Measurements from ENCODE around the gene SOST. TPM values are rescaled to one million over a fixed set of nuclear protein-coding genes. Genes with fewer than 3 reads are reported as not detected.

The SOST gene
- total RNA-seq, 1 donor from 2014 or later, result not detected

GRCh38 chr17:43772877-43773648, 14.5 kb upstream of the SOST start:
- TF ChIP-seq, protein P1, sequence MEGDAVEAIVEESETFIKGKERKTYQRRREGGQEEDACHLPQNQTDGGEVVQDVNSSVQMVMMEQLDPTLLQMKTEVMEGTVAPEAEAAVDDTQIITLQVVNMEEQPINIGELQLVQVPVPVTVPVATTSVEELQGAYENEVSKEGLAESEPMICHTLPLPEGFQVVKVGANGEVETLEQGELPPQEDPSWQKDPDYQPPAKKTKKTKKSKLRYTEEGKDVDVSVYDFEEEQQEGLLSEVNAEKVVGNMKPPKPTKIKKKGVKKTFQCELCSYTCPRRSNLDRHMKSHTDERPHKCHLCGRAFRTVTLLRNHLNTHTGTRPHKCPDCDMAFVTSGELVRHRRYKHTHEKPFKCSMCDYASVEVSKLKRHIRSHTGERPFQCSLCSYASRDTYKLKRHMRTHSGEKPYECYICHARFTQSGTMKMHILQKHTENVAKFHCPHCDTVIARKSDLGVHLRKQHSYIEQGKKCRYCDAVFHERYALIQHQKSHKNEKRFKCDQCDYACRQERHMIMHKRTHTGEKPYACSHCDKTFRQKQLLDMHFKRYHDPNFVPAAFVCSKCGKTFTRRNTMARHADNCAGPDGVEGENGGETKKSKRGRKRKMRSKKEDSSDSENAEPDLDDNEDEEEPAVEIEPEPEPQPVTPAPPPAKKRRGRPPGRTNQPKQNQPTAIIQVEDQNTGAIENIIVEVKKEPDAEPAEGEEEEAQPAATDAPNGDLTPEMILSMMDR (IDR thresholded peaks at IDR 0.05), result no peak
- H3K9me3 ChIP-seq, result no peaks in the 10 kb centered on the region
- no peak overlapping the region for H3K27ac ChIP-seq
- DNase-seq, result no peak
- no peak overlapping the region for H3K4me3 ChIP-seq
- H3K27me3 ChIP-seq, result no peaks in the 10 kb centered on the region
- intact Hi-C loops (cut with DNase I), result no loop called here
- H3K36me3 ChIP-seq, result peaks cover 65% of the 10 kb centered on the region
- ATAC-seq, result peak; percentile 5
- H3K4me1 ChIP-seq, result peaks cover 35% of the 10 kb centered on the region

DNA sequence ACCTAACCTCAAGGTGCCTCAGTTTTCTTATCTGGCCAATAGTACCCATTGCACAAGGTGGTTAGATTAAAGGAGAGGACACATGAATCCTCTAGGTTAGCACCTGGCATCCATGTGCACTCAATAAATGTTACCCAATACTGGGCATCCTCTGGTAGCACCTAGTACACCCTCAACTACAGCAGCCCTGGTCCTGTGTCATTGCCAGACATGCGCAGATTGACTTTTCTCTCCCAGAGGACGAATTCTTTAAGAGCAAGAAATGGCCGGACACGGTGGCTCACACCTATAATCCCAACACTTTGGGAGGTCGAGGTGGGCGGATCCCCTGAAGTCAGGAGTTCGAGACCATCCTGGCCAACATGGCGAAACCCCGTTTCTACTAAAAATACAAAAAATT, 12.9 kb upstream of the SOST start:
- no peak overlapping the region for H3K27ac ChIP-seq
- TF ChIP-seq, protein P1 (IDR thresholded peaks at IDR 0.05), result no peak
- H3K27me3 ChIP-seq, result no peaks in the 10 kb centered on the region
- no peak for ATAC-seq
- no peak overlapping the region for H3K4me3 ChIP-seq
- no peak for DNase-seq
- no peaks in the 10 kb centered on the region for H3K9me3 ChIP-seq
- intact Hi-C loops (cut with DNase I), result no loop called here
- peaks cover 70% of the 10 kb centered on the region for H3K36me3 ChIP-seq
- H3K4me1 ChIP-seq, result peaks cover 21% of the 10 kb centered on the region

DNA sequence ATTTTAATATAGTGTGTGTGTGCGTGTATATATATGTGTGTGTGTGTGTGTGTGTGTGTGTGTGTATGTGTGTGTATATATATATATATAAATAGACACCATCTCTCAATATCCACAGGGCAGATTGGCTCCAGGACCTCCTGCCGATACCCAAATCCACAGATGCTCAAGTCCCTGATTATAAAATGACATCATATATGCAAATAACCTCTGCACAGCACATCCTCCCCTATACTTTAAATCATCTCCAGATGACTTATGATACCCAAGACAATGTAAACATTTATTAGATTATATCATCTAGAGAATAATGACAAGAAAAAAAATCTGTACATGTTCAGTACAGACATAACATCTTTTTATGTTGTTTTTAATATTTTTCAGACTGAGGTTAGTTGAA, 12.4 kb upstream of the SOST start:
- intact Hi-C loops (cut with DNase I), result no loop called here

GRCh38 chr17:43769859-43770258, 11.3 kb upstream of the SOST start:
- Histone ChIP-seq H3K9me3 (no peaks in the 10 kb centered on the region), H3K4me1 (peaks cover 7% of the 10 kb centered on the region), H3K27me3 (no peaks in the 10 kb centered on the region), H3K27ac (no peak overlapping the region), H3K4me3 (no peak overlapping the region), H3K36me3 (peaks cover 70% of the 10 kb centered on the region)
- TF ChIP-seq, protein P1 (IDR thresholded peaks at IDR 0.05), result no peak
- intact Hi-C loops (cut with DNase I), result loop anchor here (10.0 kb wide), 1 partner anchor 205 kb away; no protein-coding TSS in a partner anchor
- ATAC-seq, result no peak
- no peak for DNase-seq

More for the DNA sequence above, 12.4 kb upstream of the SOST start:
- Histone ChIP-seq H3K4me1 (peaks cover 16% of the 10 kb centered on the region), H3K27me3 (no peaks in the 10 kb centered on the region), H3K9me3 (no peaks in the 10 kb centered on the region), H3K4me3 (no peak overlapping the region), H3K36me3 (peaks cover 70% of the 10 kb centered on the region), H3K27ac (no peak overlapping the region)
- TF ChIP-seq, protein P1 (IDR thresholded peaks at IDR 0.05), result no peak
- DNase-seq (no peak), ATAC-seq (no peak)

DNA sequence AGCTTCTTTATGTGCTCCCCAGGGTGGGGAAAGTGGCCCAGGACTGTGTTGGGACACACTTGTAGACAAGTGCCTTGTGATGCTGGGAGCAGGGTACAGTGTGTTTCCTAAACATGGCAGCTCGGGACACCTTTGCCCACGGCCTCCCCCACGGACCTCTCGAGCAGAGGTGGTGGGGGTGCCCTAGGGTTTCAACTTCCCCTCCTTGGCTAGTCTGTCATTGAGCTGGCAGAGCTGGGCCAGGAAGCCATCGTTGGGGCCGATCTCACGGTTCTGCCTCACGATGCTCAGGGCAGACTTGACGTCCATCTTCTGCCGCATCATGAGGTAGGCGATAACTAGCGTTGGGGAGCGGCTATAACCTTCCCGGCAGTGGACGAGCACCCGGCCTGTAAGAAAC, 10.8 kb upstream of the SOST start:
- no peaks in the 10 kb centered on the region for H3K9me3 ChIP-seq
- no peaks in the 10 kb centered on the region for H3K27me3 ChIP-seq
- DNase-seq, result no peak
- peaks cover 66% of the 10 kb centered on the region for H3K36me3 ChIP-seq
- TF ChIP-seq, protein P1 (IDR thresholded peaks at IDR 0.05), result no peak
- H3K4me1 ChIP-seq, result peaks cover 7% of the 10 kb centered on the region
- intact Hi-C loops (cut with DNase I), result loop anchor here (10.0 kb wide), 1 partner anchor 205 kb away; no protein-coding TSS in a partner anchor
- ATAC-seq, result peak; percentile 41
- no peak overlapping the region for H3K4me3 ChIP-seq
- H3K27ac ChIP-seq, result no peak overlapping the region
